GM19452 (cell line): Measurements from ENCODE around the gene TNK1.
A peak's percentile ranks its signal among the peaks of the same experiment; 100 is the strongest.
"Not testable (repeated sequence)": the region's sequence is repeated elsewhere in the genome, so short reads cannot be mapped to it uniquely, and the experiment has no call there.

Experiments used
- ATAC-seq: cut with Tn5 transposase; IDR thresholded peaks from one replicate; pipeline ENCODE4 v1.9.1; 2021; ENCODE audit not compliant: unreplicated experiment

TNK1 gene

DNA sequence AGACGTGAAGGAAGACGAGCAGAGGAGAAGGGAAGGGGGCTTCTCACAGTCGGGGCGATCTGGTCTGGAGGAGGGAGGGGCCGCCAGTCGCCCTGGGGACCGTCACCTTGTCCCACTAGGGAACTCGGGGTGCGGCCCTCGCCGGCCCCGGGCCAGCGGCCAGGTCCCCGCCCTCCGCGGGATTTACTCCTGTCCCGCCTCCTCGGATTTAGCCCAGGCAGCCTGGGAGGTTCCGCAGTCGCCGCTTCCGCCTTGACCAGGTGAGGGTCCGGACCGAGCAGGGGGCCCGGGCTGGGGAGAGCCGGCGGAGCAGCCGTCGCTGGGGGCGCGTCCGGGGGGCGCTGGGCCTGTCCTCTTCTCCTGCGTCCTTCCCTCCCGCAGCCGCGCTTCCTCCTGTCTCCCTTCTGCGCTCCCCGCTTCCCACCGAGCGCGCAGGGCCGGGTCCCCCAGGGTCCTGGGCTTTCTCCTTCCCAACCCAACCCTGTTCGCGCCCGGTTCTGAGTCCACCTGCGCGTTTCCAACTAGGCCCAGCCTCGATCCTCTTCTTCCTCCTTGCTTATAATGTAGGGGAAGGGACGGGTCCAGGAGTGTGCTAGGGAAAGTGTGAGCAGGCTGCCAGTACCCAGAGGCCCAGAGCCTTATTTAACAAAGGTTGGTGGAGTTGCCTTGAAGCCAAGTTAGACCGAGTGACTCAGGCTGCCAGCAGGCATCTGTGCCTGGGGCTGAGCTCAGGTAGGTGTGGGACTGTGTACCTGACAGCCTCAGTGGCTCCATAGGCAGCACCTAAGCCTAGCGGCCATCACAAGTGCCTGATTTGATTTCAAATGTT, at the start of gene TNK1:
TSS of gene TNK1 (plus strand) at position 235 of the 829 bp plus-strand sequence. CDS start 1,838 bp downstream, outside the sequence.
- ATAC-seq, result no peak

DNA sequence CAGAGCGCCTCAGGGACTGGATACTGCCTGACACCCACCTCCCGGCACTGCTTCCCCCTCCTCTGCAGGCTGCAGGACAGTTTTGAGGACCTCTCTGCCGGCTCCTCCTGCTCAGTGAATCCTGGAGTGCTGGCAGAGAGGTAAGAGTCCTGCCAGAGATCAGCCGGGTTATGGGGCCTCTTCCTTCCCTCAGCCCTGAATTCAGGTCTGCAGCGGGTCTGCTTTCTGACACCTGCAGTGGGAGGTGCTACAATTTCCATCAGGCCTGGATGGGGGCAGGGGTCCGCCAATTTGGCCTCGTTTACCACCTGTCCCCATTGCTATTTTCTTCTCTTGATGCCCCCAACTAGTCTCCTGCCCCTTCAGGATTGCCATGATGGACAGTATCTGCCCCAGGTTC, 48.8 kb upstream of the TNK1 start:
- ATAC-seq, result no peak

DNA sequence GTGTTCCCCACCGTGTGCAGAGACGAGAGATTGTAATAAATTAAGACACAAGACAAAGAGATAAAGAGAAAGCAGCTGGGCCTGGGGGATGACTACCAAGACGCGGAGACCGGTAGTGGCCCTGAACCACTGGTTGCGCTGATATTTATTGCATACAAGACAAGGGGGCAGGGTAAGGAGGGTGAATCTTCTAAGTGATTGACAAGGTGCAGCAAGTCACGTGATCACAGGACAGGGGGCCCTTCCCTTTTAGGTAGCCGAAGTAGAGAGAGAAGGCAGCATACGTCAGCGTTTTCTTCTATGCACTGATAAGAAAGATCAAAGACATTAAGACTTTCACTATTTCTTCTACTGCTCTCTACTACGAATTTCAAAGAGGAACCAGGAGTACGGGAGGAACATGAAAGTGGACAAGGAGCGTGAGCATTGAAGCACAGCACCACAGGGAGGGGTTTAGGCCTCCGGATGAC, 48.3 kb upstream of the TNK1 start:
- ATAC-seq, result not testable (repeated sequence)

DNA sequence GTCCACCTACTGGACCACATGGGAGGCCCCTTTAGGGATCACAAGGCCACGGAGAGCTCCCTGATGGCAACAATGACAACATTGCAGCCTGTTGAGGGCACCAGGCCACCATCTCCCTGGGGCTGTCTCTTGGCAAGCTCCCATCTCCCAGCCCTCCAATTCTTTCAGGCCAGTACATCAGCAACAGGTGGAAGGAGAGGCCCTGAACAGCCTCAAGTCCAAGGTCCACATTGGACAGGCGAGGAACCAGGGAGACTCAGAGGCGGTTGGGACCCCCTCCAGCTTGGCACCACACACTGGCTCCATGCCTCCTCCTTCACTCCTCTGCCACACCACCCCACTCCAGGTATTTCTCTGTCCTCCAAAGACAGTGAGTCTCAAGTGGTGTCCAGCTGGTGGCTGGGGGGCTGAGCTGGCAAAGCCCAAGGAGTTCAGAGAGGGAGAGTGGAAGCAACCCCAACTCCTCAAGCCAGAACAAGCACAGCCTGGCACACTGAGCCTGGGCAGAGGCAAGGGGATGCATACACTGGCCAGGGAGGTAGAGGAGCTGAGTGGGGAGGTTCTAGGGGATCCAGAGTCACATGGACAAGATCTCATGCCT, 45.9 kb upstream of the TNK1 start:
- ATAC-seq, result no peak

DNA sequence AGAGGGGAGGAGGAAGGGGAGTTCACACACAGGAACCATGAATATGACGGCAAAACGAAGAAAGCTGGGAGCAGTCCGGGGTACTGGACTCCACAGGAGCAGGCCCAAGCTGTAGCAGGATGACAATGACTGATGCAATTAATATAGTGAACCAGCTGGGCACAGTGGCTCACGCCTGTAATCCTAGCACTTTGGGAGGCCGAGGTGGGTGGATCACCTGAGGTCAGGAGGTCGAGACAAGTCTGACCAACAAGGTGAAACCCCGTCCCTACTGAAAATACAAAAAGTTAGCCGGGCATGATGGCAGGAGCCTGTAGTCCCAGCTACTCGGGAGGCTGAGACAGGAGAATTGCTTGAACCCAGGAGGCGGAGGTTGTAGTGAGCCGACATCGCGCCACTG, 45.1 kb upstream of the TNK1 start:
- not testable (repeated sequence) for ATAC-seq

DNA sequence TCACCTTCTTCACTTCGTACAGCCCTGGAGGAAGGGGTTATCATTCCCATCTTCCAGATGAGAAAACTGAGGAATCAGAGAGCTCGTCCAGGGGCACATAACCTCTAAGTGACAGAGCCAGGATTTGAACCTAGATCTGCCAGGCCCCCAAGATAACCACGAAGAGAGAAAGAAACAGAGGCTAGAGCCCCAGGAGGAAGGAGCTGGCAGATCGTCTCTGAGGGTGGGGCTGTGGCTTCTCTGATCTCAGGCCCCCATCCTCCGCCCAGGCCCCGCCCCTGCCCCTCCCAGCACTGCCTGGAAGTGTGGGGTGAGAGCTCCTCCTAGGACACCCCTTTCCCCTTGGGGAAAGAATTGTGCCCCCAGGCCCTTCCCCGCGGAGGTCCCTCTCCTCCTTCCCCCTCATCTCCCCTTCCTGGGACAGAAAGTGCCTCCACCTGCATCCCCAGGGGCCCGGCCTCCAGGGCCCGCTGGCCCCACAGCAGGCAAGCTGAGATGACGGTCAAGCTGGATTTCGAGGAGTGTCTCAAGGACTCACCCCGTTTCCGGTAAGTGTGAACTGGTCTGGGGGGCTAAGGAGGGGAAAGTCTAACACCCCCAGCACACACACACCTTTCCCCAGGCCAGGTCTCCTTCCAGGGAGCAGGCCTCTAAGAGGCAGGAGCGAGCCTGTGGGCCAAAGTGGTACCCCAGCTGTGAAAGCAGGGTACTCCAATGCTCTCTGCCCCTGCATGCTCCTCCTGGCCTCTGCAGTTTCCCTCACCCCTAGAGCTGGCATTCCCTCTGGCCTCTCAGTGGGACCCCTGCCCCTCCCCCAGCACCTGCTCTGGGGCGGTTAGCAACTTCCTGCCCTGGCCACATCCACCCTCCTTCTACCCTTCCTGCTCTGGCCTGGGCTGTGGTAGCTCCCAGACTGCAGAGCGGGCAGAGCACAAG, 44.4 kb upstream of the TNK1 start, which contains the start of gene ACAP1:
TSS of gene ACAP1 (plus strand) at position 290 of the 936 bp plus-strand sequence. CDS start at position 496, 206 bp downstream.
- peak; percentile 57 for ATAC-seq

DNA sequence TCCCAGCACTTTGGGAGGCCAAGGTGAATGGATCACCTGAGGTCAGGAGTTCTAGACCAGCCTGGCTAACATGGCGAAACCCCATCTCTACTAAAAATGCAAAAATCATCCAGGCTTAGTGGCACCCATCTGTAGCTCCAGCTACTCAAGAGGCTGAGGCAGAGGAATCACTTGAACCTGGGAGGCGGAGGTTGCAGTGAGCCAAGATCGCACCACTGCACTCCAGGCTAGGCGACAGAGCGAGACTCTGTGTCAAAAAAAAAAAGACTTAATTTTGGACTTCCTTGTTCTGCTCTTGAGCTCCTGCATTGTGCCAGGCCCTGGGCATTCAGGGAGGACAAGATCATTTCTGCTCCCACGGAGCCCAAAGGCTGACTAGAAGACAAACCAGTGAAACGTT, 43.3 kb upstream of the TNK1 start:
- ATAC-seq, result not testable (repeated sequence)

DNA sequence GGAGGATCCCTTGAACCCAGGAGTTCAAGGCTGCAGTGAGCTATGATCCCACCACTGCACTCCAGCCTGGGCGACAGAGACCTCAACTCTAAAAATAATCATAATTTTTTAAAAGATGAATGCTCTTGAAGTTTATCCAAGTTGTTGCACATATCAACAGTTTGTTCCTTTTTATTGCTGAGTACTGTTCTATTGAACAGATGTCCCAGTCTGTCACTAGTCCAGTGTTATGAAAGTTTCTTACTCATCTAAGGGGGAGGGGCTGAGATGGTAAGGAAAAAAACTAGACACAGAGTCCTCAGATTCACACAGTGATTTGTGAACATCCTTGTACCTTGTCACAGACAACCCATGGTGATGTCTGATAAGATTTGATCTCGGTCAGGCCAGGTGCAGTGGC, 40.7 kb upstream of the TNK1 start:
- ATAC-seq, result no peak

DNA sequence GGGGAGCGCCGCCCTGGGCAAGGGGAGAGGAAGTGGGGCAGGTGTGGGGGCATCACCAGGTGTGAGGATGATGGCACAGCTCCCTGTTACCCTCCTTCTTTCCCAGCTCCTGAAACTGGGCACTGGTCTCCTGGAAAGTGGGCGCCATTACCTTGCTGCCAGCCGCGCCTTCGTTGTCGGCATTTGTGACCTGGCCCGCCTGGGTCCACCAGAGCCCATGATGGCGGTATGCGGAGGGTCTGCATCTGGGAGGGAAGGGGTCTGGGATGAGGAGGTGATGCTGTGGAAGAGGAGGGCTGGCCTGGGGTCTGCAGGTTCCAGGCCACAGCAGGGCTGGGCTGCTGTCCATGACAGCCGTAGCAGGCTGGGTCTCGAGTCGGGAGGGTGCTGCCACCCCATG, 39.0 kb upstream of the TNK1 start:
- ATAC-seq, result no peak

DNA sequence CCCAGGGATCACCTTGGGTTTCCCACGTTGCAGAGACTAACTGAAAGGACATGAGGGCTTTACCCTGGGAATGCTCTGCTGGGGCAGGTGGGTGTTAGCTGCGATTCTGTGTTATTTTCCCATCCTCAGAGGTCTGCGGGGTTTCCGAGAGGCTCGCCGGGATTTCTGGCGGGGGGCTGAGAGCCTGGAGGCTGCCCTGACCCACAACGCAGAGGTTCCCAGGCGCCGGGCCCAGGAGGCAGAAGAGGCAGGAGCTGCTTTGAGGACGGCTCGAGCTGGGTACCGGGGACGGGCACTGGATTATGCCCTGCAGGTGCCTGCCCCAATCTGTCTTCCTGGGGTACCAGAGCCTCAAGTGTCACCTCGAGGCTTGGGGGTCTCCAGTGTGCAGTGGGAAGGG, 37.6 kb upstream of the TNK1 start:
- ATAC-seq, result no peak

DNA sequence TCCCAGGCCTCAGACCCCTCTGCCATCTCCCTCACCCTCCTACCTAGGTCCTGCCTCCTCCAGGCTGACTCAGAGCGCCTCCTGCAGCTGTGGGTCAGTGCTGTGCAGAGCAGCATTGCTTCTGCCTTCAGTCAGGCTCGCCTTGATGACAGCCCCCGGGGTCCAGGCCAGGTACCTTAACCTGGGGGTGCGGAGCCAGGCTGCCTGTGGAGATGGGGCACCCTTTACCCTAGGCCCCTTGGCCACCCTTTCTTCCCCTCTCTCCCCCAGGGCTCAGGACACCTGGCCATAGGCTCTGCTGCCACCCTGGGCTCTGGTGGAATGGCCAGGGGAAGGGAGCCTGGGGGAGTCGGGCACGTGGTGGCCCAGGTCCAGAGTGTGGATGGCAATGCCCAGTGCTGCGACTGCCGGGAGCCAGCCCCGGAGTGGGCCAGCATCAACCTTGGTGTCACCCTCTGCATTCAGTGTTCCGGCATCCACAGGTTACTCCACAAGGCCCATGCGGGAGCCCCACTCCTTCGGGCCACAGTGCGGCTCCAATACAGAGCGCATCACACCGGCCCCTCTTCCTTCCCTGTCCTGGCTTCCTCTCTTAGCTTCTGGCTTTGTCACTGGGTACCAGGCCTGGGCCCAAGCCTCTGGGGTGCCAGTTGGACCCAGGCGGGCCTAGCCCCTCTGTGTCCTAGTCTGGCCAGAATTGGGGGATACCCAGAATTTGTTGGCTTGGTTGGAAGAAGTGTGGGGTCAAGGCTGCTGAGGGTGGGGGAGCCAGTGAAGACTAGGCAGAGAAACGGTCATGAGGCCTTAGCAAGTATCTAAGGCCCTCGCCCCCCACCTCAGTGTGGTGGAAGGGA, 33.9 kb upstream of the TNK1 start:
- no peak for ATAC-seq

DNA sequence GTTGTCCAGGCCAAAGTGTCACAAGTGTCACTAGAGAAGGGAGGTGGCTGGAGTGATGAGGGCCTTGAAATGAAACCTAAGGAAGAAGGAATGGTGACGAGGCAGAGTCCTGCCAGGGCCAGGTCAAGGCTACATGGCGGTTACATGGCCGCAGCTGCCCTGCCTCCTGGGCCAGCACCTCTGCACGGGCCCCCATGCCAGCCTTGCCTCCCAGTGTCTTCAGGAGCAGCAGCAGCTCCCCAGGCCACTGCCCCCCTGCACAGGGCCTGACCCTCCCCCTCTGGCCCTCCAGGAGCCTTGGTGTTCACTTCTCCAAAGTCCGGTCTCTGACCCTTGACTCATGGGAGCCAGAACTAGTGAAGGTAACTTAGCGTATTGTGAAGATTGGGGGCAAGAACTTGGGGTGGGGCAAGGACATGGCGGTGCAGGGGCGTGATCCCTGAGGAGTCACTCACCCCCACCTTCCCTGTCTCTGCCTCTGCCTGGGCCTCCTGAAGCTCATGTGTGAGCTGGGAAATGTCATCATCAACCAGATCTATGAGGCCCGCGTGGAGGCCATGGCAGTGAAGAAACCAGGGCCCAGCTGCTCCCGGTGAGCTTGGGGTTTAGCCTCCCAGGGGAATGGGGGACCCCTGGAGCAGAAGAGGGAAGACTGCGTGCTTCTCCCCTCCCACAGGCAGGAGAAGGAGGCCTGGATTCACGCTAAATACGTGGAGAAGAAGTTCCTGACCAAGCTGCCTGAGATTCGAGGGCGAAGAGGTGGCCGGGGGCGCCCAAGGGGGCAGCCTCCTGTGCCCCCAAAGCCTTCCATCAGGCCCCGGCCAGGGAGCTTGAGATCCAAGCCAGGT, 33.0 kb upstream of the TNK1 start:
- no peak for ATAC-seq

DNA sequence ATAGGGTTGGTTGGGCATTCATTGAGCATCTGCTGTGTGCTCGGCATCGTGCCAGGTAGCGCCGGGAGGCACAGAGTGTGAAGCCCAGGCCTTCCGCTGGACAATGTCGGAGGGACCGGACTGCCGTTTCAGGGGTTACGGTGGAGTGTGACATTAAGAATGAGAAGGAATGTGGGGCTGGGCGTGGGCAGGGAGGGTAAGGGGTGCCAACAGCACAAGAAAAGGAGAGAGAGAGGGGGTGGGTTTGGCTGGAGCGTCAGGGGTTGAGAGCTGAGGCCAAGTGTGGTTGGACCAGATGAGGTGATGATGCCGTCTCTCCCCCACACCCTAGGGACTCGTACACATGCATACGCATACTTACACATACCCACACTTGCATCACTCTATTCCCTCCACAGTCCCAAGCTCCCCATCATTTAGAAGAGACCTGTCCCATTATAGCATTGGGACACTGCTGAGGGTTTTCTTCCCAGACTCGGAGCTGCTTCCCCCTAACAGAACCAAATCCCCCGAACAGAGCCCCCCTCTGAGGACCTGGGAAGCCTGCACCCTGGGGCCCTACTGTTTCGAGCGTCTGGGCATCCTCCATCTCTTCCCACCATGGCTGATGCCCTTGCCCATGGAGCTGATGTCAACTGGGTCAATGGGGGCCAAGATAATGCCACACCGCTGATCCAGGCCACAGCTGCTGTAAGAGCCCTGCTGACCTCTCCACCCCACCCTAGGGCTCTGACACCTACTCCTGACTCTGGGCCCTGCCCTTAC, 32.2 kb upstream of the TNK1 start:
- no peak for ATAC-seq

DNA sequence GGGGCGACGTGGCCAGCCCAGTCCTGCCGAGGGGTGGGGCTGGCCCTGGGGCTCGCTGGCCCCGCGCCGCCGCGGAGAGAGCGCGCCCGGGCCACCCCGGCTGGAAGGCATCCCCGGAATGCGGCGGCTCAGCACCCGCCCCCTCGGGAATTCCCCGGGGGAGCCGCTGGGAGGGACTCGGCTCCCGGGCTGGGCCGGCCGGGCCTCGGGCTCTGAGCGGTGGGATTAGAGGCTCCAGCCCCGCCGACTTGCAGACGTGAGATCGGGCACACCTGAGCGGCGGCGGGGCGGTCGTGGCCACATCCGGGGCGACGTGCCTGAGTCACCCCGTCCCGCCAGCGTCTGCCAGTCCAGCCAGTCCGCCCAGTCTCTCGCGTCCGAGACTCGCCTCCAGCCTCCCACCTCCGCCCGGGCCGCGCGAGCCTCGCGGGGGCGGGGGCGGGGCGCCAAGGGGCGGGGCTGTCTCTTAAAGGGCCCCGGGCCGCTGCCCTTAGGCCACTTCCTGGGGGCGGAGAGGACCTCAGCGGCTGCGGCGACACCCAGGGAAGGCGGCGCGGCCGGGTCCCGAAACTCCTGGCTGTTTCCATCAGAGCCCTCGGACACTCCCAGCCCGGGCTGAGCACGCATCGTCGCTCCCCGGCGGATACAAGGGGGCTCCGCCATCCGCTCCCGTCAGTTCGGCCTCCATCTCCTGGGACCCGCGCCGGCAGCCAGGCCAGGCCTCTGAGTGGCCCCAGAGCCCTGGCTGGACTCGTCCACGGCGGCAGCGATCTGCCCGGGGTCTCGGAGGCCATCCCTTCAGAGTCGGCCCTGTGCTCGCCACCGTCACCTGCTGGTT, 29.0 kb upstream of the TNK1 start, which contains the start of gene KCTD11:
TSS of gene KCTD11 (plus strand) at position 498 of the 838 bp plus-strand sequence.
- ATAC-seq, result peak; percentile 62

DNA sequence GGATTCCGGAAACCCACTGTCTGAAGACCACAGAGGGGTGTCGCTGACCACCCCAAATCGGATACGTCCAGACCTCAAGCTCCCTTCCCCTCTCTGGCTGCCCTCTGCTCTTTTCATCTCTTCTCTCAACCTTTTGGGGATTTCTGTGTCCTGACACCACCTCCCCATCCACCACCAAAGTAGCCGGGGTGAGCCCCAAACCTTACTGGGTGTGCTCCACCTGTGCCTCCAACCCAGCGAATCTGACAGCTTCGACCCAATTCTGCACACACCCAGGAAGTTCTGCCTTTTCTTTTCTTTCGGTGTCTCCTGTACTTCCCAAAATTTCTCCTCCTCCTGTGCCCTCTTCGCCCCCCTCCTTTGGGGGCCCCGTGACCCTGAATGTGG, 28.4 kb upstream of the TNK1 start:
- ATAC-seq, result no peak

DNA sequence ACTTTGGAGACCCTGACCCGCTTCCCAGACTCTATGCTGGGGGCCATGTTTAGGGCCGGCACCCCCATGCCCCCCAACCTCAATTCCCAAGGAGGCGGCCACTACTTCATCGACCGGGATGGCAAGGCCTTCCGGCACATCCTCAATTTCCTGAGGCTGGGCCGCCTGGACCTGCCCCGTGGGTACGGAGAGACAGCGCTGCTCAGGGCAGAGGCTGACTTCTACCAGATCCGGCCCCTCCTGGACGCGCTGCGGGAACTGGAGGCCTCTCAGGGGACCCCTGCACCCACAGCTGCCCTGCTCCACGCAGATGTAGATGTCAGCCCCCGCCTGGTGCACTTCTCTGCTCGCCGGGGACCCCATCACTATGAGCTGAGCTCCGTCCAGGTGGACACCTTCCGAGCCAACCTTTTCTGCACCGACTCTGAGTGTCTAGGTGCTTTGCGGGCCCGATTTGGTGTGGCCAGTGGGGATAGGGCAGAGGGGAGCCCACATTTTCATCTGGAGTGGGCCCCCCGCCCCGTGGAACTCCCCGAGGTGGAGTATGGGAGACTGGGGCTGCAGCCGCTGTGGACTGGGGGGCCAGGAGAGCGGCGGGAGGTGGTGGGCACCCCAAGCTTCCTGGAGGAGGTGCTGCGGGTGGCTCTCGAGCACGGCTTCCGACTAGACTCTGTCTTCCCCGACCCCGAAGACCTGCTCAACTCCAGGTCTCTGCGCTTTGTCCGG, 27.8 kb upstream of the TNK1 start:
- no peak for ATAC-seq

DNA sequence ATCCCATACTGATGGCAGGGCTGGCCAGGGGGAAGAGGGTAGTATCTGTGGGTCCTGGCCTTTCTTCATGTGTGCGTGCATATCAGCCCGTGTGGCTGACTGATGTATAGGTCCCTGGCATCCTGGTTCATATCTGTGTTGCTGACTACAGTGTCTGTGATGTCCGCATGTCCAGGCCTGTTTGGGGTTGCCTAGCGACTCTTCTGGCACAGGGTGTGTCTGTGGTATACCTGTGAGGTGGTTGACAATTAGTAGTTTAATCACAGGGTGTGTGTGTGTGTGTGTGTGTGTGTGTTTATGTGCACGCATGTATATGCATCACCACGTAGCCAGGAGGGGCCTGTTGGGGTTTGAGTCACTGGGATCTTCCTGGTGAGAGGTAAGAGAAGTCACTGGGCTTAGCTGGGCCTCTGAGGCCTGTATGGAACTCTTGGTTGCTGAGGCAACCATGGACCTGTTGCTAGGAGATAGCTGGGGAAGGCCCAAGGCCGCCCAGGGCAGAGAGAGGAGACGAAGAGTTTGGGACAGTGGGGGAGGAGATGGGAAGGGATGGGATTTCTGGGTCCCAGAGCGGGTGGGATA, 26.5 kb upstream of the TNK1 start:
- ATAC-seq, result no peak
